Kidney epithelial cell (primary cell): ENCODE results near the gene ELL2. TPM values are rescaled to one million over a fixed set of nuclear protein-coding genes. Genes with fewer than 3 reads are reported as not detected.

Source experiments
- DNase-seq: peaks from one replicate; pipeline ENCODE4 v3.0.0-alpha.2; 2010; ENCODE audit warnings: low read depth
- H3K27me3 ChIP-seq: 2 replicates; pipeline ENCODE4 v1.6.0; 2011; ENCODE audit warnings: low read length; ENCODE audit not compliant: control insufficient read depth, insufficient read depth
- H3K36me3 ChIP-seq: 2 replicates; pipeline ENCODE4 v1.5.1; 2011; ENCODE audit warnings: low read length; ENCODE audit not compliant: control insufficient read depth, insufficient read depth
- H3K4me3 ChIP-seq: 2 replicates; pipeline ENCODE4 v1.5.1; 2011; ENCODE audit warnings: low read depth, mild to moderate bottlenecking, control low read depth, low read length
- total RNA-seq: library from RNA; depleted of rRNA; stranded (reverse); fragments of >200 nt; gene quantifications from 2 replicates; pipeline ENCODE4 v1.2.3, GENCODE V29; 2015
- TF ChIP-seq, protein P1 (sequence below): IDR thresholded peaks from 2 replicates; pipeline ENCODE4 v1.5.1; 2011; ENCODE audit warnings: mild to moderate bottlenecking, moderate library complexity, low read length, control low read depth, inconsistent platforms; ENCODE audit not compliant: insufficient read depth, poor library complexity, severe bottlenecking

Gene ELL2
- total RNA-seq, 1 donor from 2014 or later: 14.1 TPM

GRCh38 chr5:95956900-95957293 lies 4.8 kb downstream of the ELL2 start:
- Histone ChIP-seq H3K36me3 (no peaks in the 10 kb centered on the region), H3K4me3 (no peak overlapping the region), H3K27me3 (no peaks in the 10 kb centered on the region)
- TF ChIP-seq, protein P1, sequence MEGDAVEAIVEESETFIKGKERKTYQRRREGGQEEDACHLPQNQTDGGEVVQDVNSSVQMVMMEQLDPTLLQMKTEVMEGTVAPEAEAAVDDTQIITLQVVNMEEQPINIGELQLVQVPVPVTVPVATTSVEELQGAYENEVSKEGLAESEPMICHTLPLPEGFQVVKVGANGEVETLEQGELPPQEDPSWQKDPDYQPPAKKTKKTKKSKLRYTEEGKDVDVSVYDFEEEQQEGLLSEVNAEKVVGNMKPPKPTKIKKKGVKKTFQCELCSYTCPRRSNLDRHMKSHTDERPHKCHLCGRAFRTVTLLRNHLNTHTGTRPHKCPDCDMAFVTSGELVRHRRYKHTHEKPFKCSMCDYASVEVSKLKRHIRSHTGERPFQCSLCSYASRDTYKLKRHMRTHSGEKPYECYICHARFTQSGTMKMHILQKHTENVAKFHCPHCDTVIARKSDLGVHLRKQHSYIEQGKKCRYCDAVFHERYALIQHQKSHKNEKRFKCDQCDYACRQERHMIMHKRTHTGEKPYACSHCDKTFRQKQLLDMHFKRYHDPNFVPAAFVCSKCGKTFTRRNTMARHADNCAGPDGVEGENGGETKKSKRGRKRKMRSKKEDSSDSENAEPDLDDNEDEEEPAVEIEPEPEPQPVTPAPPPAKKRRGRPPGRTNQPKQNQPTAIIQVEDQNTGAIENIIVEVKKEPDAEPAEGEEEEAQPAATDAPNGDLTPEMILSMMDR: no peak
- DNase-seq: no peak

DNA sequence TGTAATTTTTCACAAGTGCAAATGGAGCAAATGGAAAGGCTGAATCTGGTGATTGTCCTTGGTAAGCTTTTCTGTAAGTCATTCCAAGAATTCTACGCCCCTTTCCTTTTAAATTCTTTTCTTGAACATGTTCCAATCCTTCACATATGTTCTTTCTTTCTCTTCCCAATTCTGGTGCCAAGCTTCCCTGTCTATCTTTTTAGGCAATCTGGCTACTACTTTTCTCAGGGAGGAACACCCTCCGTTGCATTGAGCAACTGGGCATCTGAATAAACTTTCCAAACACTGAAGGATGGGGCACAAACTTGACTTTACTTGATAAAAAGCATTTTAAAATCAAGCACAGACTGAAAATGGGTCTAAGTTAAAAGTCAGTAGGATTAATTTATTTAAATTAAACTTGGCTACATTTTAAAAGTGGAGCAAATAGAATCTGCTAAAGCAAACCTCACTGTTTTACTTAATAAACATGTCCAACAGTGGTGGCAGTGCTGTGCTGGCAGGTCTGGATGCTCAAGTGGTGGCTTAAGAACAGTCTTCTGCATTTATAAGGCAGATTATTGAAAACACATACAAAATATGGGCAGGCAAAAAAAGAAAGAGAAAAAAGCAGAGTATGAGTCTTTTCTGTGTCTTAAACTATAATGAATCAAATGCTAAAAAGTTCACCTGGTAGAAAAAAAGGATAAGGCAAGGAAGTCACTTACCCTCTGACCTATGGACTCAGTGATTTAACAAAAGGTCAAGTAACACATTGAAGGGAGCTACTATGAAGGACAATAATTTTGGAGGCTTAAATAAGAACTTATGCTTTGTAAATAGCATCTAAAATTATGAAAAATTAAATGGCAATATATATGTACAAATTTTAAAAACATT lies 5.4 kb downstream of the ELL2 start:
- Histone ChIP-seq H3K27me3 (no peaks in the 10 kb centered on the region), H3K36me3 (no peaks in the 10 kb centered on the region), H3K4me3 (no peak overlapping the region)
- TF ChIP-seq, protein P1: no peak
- DNase-seq: no peak

GRCh38 chr5:95954716-95955115 lies 6.9 kb downstream of the ELL2 start:
- Histone ChIP-seq H3K27me3 (no peaks in the 10 kb centered on the region), H3K4me3 (no peak overlapping the region), H3K36me3 (no peaks in the 10 kb centered on the region)
- no peak for DNase-seq
- TF ChIP-seq, protein P1: no peak

GRCh38 chr5:95953021-95953702 lies 8.5 kb downstream of the ELL2 start:
- no peak for DNase-seq
- Histone ChIP-seq H3K36me3 (no peaks in the 10 kb centered on the region), H3K4me3 (no peak overlapping the region), H3K27me3 (no peaks in the 10 kb centered on the region)
- TF ChIP-seq, protein P1: no peak

GRCh38 chr5:95951916-95952315 lies 9.7 kb downstream of the ELL2 start:
- no peaks in the 10 kb centered on the region for H3K36me3 ChIP-seq
- no peak for DNase-seq
- no peaks in the 10 kb centered on the region for H3K27me3 ChIP-seq
- no peak overlapping the region for H3K4me3 ChIP-seq
- TF ChIP-seq, protein P1: no peak
